GM10266 (cell line): Measurements from ENCODE around the gene TRPM3.
A peak's percentile ranks its signal among the peaks of the same experiment; 100 is the strongest.

ENCODE experiments used
- DNase-seq: peaks from one replicate; pipeline ENCODE4 v3.0.0; 2012; ENCODE audit errors: extremely low spot score
- CTCF ChIP-seq: IDR thresholded peaks from 2 replicates; pipeline ENCODE4 v1.5.1; 2012; ENCODE audit warnings: mild to moderate bottlenecking, low read depth; ENCODE audit not compliant: control insufficient read depth, insufficient read depth; ENCODE audit errors: missing control alignments

TRPM3 gene

DNA sequence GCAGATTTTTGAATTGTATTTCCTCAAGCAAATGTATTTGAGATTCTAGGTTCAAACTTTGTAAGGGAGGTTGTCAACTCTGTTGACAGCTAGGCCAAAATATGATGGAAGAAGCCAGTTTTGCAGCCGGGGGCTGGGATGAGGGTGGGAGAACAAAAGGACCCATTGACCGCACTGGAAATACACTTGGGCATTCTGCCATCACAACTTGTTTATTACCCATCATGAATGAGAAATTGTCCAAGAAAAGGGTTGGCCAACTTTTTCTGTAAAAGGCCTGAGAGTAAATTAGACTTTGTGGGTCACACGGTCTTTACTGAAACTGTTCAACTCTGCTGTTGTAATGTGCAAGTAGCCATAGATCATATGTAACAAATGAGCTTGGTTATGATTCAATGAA is 485.6 kb downstream of the TRPM3 start:
- DNase-seq = no peak
- TF ChIP-seq CTCF = no peak

GRCh38 chr9:70634696-70635095 is 486.7 kb downstream of the TRPM3 start:
- TF ChIP-seq CTCF = no peak
- DNase-seq = no peak

- no peak for DNase-seq
- TF ChIP-seq CTCF = no peak
These were observed 490.4 kb downstream of the TRPM3 start for GRCh38 chr9:70630971-70631370.

DNA sequence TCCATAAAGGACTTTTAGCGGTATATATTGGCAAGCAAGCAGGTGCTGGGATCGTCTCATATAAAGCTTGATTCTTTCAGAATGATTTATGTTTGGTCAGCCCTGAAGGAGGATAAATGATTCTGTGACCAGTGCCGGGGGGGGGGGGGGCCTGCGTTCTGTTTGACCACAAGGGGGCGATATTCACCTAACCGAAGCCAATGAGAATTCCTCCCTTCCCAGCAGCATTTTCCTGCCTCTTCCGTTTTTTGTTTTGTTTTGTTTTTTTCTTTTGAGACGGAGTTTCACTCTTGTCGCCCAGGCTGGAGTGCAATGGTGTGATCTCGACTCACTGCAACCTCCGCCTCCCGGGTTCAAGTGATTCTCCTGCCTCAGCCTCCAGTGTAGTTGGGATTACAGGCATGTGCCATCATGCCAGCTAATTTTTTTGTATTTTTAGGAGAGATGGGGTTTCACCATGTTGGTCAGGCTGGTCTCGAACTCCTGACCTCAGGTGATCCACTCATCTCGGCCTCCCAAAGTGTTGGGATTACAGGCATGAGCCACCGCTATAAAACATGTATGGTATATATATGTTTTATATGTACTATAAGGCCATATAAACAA is 492.2 kb downstream of the TRPM3 start:
- peak; percentile 15 for DNase-seq
- peak; percentile 20 for TF ChIP-seq CTCF

GRCh38 chr9:70625078-70625477 is 496.3 kb downstream of the TRPM3 start:
- no peak for TF ChIP-seq CTCF
- no peak for DNase-seq

DNA sequence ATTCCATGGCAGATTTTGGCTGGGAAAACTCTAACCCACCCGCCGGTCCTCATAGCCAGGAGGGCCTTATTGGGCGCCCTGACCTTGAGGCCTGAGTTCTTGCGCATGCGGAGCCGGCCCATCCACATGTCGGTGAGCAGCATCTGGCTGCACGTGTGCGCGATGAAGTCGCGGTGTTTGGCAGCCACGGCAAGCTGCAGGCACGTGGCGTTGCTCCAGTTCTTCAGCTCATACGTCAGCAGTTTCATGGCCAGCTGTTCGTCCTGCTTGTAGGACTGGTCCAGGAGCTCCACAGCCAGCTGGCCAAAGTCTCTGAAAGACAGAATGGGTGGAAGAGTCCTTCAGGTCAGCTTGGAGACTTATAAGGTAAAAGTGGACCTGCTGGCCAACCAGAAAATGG is 502.6 kb downstream of the TRPM3 start:
- no peak for DNase-seq
- no peak for TF ChIP-seq CTCF

GRCh38 chr9:70617033-70617828 is 504.2 kb downstream of the TRPM3 start:
- no peak for DNase-seq
- no peak for TF ChIP-seq CTCF
